Ovary (tissue), 3 donors: ENCODE measurements around the gene DENND1A.

Source experiments
- EP300 ChIP-seq: sonication (generic); formaldehyde crosslinking; IDR thresholded peaks from one replicate; pipeline ENCODE4 v1.6.1; 2017; ENCODE audit warnings: antibody characterized with exemption
- POLR2A ChIP-seq: fragments of 450-650 bp; IDR thresholded peaks from one replicate; pipeline ENCODE4 v1.6.1; 2017; ENCODE audit warnings: antibody characterized with exemption, mild to moderate bottlenecking, moderate library complexity
- TF ChIP-seq, protein P1 (sequence below), 3 donors: fragments of 450-650 bp in 2 of 3; fragments of 200-600 bp in 1 of 3; IDR thresholded peaks; one replicate each; pipeline versions ENCODE4 v1.5.1 to v1.8.0; 2016 to 2022; ENCODE audit warnings: antibody characterized with exemption in 3 of 3, mild to moderate bottlenecking in 1 of 3
- donor health status: DM: no; HTN: no; CAD: no.

DNA sequence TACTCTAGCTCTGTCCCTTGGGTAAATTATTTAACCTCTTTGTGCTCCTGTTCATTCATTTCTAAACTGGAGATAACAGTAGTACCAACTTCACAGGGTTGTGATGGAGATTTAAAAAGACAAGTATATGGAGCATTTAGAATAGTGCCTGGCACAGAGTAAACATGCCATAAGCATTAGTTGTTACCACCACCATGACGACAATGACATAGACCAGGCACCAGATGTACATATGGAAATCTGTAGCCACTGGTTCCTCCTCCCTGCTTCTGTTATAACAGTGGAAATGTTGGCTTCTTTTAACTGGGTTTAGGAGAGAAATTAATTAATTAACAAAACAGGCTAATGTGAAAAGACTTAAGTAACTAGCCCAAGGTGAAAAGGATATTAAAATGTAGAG lies 217.5 kb downstream of the DENND1A start:
- no peak for TF ChIP-seq POLR2A
- TF ChIP-seq, protein P1, sequence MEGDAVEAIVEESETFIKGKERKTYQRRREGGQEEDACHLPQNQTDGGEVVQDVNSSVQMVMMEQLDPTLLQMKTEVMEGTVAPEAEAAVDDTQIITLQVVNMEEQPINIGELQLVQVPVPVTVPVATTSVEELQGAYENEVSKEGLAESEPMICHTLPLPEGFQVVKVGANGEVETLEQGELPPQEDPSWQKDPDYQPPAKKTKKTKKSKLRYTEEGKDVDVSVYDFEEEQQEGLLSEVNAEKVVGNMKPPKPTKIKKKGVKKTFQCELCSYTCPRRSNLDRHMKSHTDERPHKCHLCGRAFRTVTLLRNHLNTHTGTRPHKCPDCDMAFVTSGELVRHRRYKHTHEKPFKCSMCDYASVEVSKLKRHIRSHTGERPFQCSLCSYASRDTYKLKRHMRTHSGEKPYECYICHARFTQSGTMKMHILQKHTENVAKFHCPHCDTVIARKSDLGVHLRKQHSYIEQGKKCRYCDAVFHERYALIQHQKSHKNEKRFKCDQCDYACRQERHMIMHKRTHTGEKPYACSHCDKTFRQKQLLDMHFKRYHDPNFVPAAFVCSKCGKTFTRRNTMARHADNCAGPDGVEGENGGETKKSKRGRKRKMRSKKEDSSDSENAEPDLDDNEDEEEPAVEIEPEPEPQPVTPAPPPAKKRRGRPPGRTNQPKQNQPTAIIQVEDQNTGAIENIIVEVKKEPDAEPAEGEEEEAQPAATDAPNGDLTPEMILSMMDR (IDR thresholded peaks at IDR 0.05), result no peak
- no peak for TF ChIP-seq EP300
